ENCODE results near the gene C4orf50. TPM values are rescaled to one million over a fixed set of nuclear protein-coding genes. Genes with fewer than 3 reads are reported as not detected.
"Not testable (repeated sequence)": the region's sequence is repeated elsewhere in the genome, so short reads cannot be mapped to it uniquely, and the experiment has no call there.

C4orf50 gene
- total RNA-seq, 2 donors from 2014 or later = 0.13 TPM; not detected in 1

GRCh38 chr4:6010789-6011188 is 7.4 kb downstream of the C4orf50 start:
- no peaks in the 10 kb centered on the region for H3K27me3 ChIP-seq
- no peak overlapping the region for H3K9ac ChIP-seq (ENCODE audit: low read depth in 2 of 2, low read length in 2 of 2)
- TF ChIP-seq, protein P1, sequence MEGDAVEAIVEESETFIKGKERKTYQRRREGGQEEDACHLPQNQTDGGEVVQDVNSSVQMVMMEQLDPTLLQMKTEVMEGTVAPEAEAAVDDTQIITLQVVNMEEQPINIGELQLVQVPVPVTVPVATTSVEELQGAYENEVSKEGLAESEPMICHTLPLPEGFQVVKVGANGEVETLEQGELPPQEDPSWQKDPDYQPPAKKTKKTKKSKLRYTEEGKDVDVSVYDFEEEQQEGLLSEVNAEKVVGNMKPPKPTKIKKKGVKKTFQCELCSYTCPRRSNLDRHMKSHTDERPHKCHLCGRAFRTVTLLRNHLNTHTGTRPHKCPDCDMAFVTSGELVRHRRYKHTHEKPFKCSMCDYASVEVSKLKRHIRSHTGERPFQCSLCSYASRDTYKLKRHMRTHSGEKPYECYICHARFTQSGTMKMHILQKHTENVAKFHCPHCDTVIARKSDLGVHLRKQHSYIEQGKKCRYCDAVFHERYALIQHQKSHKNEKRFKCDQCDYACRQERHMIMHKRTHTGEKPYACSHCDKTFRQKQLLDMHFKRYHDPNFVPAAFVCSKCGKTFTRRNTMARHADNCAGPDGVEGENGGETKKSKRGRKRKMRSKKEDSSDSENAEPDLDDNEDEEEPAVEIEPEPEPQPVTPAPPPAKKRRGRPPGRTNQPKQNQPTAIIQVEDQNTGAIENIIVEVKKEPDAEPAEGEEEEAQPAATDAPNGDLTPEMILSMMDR (IDR thresholded peaks at IDR 0.05) = no peak
- no peak for DNase-seq
- no peaks in the 10 kb centered on the region for H3K9me3 ChIP-seq
- no peak overlapping the region for H3K4me3 ChIP-seq
- no peaks in the 10 kb centered on the region for H3K36me3 ChIP-seq
- intact Hi-C loops (cut with DNase I) = no loop called here
- H3K27ac ChIP-seq = no peak overlapping the region
- no peaks in the 10 kb centered on the region for H3K4me1 ChIP-seq

DNA sequence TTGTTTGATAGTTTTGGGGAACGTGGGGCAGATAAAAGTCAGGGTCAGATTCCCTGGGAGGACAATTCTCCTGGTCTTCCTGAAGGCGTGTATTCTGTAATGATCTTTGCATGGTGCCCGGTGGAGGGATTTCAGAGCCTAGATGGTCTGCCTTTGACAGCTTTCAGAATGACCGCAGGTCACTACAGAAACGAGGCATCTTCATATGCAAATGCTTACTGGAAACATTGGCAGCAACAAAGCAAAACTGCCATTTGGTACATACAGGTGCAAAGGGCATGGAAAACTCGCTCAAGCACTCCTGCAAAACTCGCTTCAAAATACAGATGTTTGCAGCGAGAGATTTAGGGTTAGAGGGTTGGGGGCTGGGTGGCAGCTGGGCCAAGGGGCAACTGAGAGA is 8.8 kb downstream of the C4orf50 start:
- Histone ChIP-seq H3K4me1 (no peaks in the 10 kb centered on the region), H3K9ac (ENCODE audit: low read depth in 2 of 2, low read length in 2 of 2) (no peak overlapping the region), H3K27me3 (no peaks in the 10 kb centered on the region), H3K4me3 (no peak overlapping the region), H3K36me3 (no peaks in the 10 kb centered on the region), H3K9me3 (no peaks in the 10 kb centered on the region), H3K27ac (no peak overlapping the region)
- intact Hi-C loops (cut with DNase I) = loop anchor here (10.0 kb wide), 1 partner anchor 75 kb away; no protein-coding TSS in a partner anchor
- DNase-seq = no peak
- TF ChIP-seq, protein P1 (IDR thresholded peaks at IDR 0.05) = no peak

DNA sequence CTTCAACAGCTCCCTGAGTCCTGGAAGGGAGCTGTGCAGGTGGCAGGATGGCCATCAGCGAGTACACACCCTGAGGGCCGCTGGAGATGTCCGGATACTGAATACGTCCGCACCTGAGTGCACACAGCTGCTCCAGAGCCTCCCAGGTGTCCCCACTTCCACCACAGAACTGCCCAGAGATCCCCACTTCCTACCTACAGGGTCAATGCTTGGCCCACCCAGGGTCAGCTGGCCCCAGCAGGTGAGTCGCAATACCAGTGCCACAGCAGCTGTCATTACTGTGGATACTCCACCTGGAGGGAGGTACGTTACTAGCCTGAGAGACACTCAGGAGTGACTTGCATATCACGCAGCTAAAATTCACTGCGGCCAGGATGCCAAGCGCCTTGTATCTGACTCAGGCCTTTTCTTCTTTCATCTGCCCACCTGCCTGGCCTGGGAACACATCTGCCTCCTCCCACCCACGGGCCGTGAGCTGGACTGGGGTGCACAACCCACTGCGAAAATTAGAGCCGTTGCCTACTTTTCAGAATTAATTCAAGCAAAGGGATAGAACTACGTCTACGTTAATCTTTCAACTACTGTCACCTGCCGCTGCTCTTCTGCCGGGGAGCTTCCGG is 9.4 kb downstream of the C4orf50 start:
- DNase-seq = no peak
- intact Hi-C loops (cut with DNase I) = loop anchor here (10.0 kb wide), 1 partner anchor 76 kb away; no protein-coding TSS in a partner anchor

DNA sequence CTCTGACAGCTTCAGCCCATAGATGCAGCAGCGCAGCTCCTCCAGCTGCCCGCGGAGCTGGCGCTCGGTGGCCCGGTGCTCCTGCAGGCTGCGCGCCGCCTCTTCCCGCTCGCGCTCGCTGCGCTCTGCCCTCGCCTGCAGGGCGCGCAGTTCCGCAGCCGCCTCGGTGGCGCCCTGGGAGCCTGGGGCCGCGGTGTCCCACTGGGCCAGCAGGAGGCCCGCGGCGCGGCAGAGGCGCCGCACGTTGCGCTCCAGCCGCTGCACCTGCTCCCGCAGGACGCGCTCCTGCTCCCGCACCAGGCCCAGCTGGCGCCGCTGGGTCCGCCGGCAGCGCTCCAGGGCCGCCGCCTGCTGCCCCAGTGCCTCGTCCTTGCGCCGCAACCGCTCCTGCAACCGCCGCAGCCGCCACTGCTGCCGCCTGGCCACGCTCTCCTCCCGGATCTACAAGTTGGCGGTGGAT is 10.1 kb downstream of the C4orf50 start:
- H3K4me3 ChIP-seq = no peak overlapping the region
- intact Hi-C loops (cut with DNase I) = loop anchor here (10.0 kb wide), 1 partner anchor 77 kb away; no protein-coding TSS in a partner anchor
- no peaks in the 10 kb centered on the region for H3K9me3 ChIP-seq
- TF ChIP-seq, protein P1 (IDR thresholded peaks at IDR 0.05) = no peak
- H3K9ac ChIP-seq (ENCODE audit: low read depth in 2 of 2, low read length in 2 of 2) = no peak overlapping the region
- H3K36me3 ChIP-seq = no peaks in the 10 kb centered on the region
- no peak overlapping the region for H3K27ac ChIP-seq
- DNase-seq = no peak
- no peaks in the 10 kb centered on the region for H3K27me3 ChIP-seq
- H3K4me1 ChIP-seq = no peaks in the 10 kb centered on the region

More for the DNA sequence above, 9.4 kb downstream of the C4orf50 start:
- Histone ChIP-seq H3K9ac (ENCODE audit: low read depth in 2 of 2, low read length in 2 of 2) (no peak overlapping the region), H3K9me3 (no peaks in the 10 kb centered on the region), H3K4me1 (no peaks in the 10 kb centered on the region), H3K27ac (no peak overlapping the region), H3K4me3 (no peak overlapping the region), H3K27me3 (no peaks in the 10 kb centered on the region), H3K36me3 (no peaks in the 10 kb centered on the region)
- TF ChIP-seq, protein P1 (IDR thresholded peaks at IDR 0.05) = no peak

- H3K4me3 ChIP-seq = no peak overlapping the region
- H3K4me1 ChIP-seq = no peaks in the 10 kb centered on the region
- TF ChIP-seq, protein P1 (IDR thresholded peaks at IDR 0.05) = no peak
- H3K9ac ChIP-seq (ENCODE audit: low read depth in 2 of 2, low read length in 2 of 2) = no peak overlapping the region
- DNase-seq = no peak
- no peak overlapping the region for H3K27ac ChIP-seq
- intact Hi-C loops (cut with DNase I) = loop anchor here (10.0 kb wide), 1 partner anchor 80 kb away; no protein-coding TSS in a partner anchor
- no peaks in the 10 kb centered on the region for H3K9me3 ChIP-seq
- H3K36me3 ChIP-seq = no peaks in the 10 kb centered on the region
- H3K27me3 ChIP-seq = no peaks in the 10 kb centered on the region
These were observed 13.1 kb downstream of the C4orf50 start for GRCh38 chr4:6005175-6005574.

DNA sequence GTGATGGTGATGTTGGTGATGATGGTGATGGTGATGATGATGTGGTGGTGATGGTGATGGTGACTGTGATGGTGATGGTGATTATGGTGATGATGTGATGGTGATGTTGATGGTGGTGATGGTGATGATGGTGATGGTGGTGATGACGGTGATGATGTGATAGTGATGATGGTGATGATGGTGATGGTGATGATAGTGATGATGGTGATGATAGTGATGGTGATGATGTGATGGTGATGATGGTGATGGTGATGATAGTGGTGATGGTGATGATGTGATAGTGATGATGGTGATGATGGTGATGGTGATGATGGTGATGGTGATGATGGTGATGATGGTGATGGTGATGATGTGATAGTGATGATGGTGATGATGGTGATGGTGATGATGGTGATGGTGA is 14.7 kb downstream of the C4orf50 start:
- not testable (repeated sequence) for H3K9me3 ChIP-seq; H3K36me3 ChIP-seq; H3K27ac ChIP-seq; H3K4me3 ChIP-seq; H3K27me3 ChIP-seq; H3K4me1 ChIP-seq; DNase-seq; H3K9ac ChIP-seq (ENCODE audit: low read depth in 2 of 2, low read length in 2 of 2)
- intact Hi-C loops (cut with DNase I) = loop anchor here (10.0 kb wide), 1 partner anchor 81 kb away; no protein-coding TSS in a partner anchor

Data from colonic mucosa (tissue), 4 donors.